ENCODE measurements around the gene FAM168A. TPM values are rescaled to one million over a fixed set of nuclear protein-coding genes. Genes with fewer than 3 reads are reported as not detected.

The FAM168A gene
- total and polyA plus RNA-seq, 2 donors from 2014 or later = 8.9 to 38.1 TPM

- H3K27me3 ChIP-seq (ENCODE audit: control insufficient read depth, insufficient read depth, low read length) = no peaks in the 10 kb centered on the region
- H3K9ac ChIP-seq (ENCODE audit: low read length in 3 of 3) = no peak overlapping the region
- H3K4me1 ChIP-seq (ENCODE audit: control insufficient read depth in 2 of 3, insufficient read depth in 2 of 3, low read depth in 1 of 3, low read length in 3 of 3) = no peaks in the 10 kb centered on the region
- DNase-seq (no peak), FAIRE-seq (no peak)
- H3K36me3 ChIP-seq (ENCODE audit: control insufficient read depth in 2 of 3, insufficient read depth in 3 of 3, low read length in 3 of 3) = no peaks in the 10 kb centered on the region
- no peak overlapping the region for H3K4me3 ChIP-seq (ENCODE audit: low read length in 3 of 3)
- intact Hi-C loops (cut with DNase I) = no loop called here
- no peaks in the 10 kb centered on the region for H3K9me3 ChIP-seq (ENCODE audit: control insufficient read depth in 2 of 3, insufficient read depth in 1 of 3, low read length in 3 of 3)
- TF ChIP-seq CTCF (IDR thresholded peaks at IDR 0.05; ENCODE audit: borderline replicate concordance, extremely low read depth, insufficient read depth) = no peak
- no peak overlapping the region for H3K27ac ChIP-seq (ENCODE audit: low read depth in 2 of 2, low read length in 2 of 2)
Measured at GRCh38 chr11:73519266-73519665, 78.6 kb downstream of the FAM168A start.

- no peak for TF ChIP-seq CTCF (IDR thresholded peaks at IDR 0.05; ENCODE audit: borderline replicate concordance, extremely low read depth, insufficient read depth)
- H3K27me3 ChIP-seq (ENCODE audit: control insufficient read depth, insufficient read depth, low read length) = no peaks in the 10 kb centered on the region
- no peaks in the 10 kb centered on the region for H3K36me3 ChIP-seq (ENCODE audit: control insufficient read depth in 2 of 3, insufficient read depth in 3 of 3, low read length in 3 of 3)
- no peaks in the 10 kb centered on the region for H3K9me3 ChIP-seq (ENCODE audit: control insufficient read depth in 2 of 3, insufficient read depth in 1 of 3, low read length in 3 of 3)
- H3K4me1 ChIP-seq (ENCODE audit: control insufficient read depth in 2 of 3, insufficient read depth in 2 of 3, low read depth in 1 of 3, low read length in 3 of 3) = no peaks in the 10 kb centered on the region
- intact Hi-C loops (cut with DNase I) = no loop called here
- FAIRE-seq = no peak
- H3K4me3 ChIP-seq (ENCODE audit: low read length in 3 of 3) = no peak overlapping the region
- no peak overlapping the region for H3K9ac ChIP-seq (ENCODE audit: low read length in 3 of 3)
- DNase-seq = no peak
- no peak overlapping the region for H3K27ac ChIP-seq (ENCODE audit: low read depth in 2 of 2, low read length in 2 of 2)
Measured at GRCh38 chr11:73518195-73518594, 79.7 kb downstream of the FAM168A start.

- intact Hi-C loops (cut with DNase I) = no loop called here
- H3K4me3 ChIP-seq (ENCODE audit: low read length in 3 of 3) = no peak overlapping the region
- no peak overlapping the region for H3K27ac ChIP-seq (ENCODE audit: low read depth in 2 of 2, low read length in 2 of 2)
- DNase-seq (no peak), FAIRE-seq (no peak)
- H3K9me3 ChIP-seq (ENCODE audit: control insufficient read depth in 2 of 3, insufficient read depth in 1 of 3, low read length in 3 of 3) = no peaks in the 10 kb centered on the region
- H3K36me3 ChIP-seq (ENCODE audit: control insufficient read depth in 2 of 3, insufficient read depth in 3 of 3, low read length in 3 of 3) = no peaks in the 10 kb centered on the region
- H3K27me3 ChIP-seq (ENCODE audit: control insufficient read depth, insufficient read depth, low read length) = no peaks in the 10 kb centered on the region
- no peaks in the 10 kb centered on the region for H3K4me1 ChIP-seq (ENCODE audit: control insufficient read depth in 2 of 3, insufficient read depth in 2 of 3, low read depth in 1 of 3, low read length in 3 of 3)
- no peak overlapping the region for H3K9ac ChIP-seq (ENCODE audit: low read length in 3 of 3)
- no peak for TF ChIP-seq CTCF (IDR thresholded peaks at IDR 0.05; ENCODE audit: borderline replicate concordance, extremely low read depth, insufficient read depth)
Measured at GRCh38 chr11:73516080-73516479, 81.8 kb downstream of the FAM168A start.

GRCh38 chr11:73513707-73514106 is 84.2 kb downstream of the FAM168A start:
- no peak for DNase-seq

More at GRCh38 chr11:73513707-73514106, 84.2 kb downstream of the FAM168A start:
- Histone ChIP-seq H3K9ac (ENCODE audit: low read length in 3 of 3) (no peak overlapping the region), H3K27ac (ENCODE audit: low read depth in 2 of 2, low read length in 2 of 2) (no peak overlapping the region), H3K36me3 (ENCODE audit: control insufficient read depth in 2 of 3, insufficient read depth in 3 of 3, low read length in 3 of 3) (no peaks in the 10 kb centered on the region), H3K4me1 (ENCODE audit: control insufficient read depth in 2 of 3, insufficient read depth in 2 of 3, low read depth in 1 of 3, low read length in 3 of 3) (no peaks in the 10 kb centered on the region), H3K4me3 (ENCODE audit: low read length in 3 of 3) (no peak overlapping the region), H3K9me3 (ENCODE audit: control insufficient read depth in 2 of 3, insufficient read depth in 1 of 3, low read length in 3 of 3) (no peaks in the 10 kb centered on the region), H3K27me3 (ENCODE audit: control insufficient read depth, insufficient read depth, low read length) (no peaks in the 10 kb centered on the region)
- intact Hi-C loops (cut with DNase I) = no loop called here
- FAIRE-seq = no peak
- no peak for TF ChIP-seq CTCF (IDR thresholded peaks at IDR 0.05; ENCODE audit: borderline replicate concordance, extremely low read depth, insufficient read depth)

Measured in kidney (tissue), 14 donors.